HepG2 (cell line): ENCODE data around the gene ZDHHC14. TPM values are rescaled to one million over a fixed set of nuclear protein-coding genes. Genes with fewer than 3 reads are reported as not detected.

Experiments used
- AKAP8 ChIP-seq: sonication (generic); formaldehyde crosslinking; IDR thresholded peaks from 2 replicates; pipeline ENCODE4 v1.5.1; 2020; ENCODE audit warnings: mild to moderate bottlenecking, missing genetic modification reagents
- DPF2 ChIP-seq: sonication (generic); formaldehyde crosslinking; IDR thresholded peaks from 2 replicates; pipeline ENCODE4 v1.4.0; 2020; ENCODE audit warnings: mild to moderate bottlenecking, low read depth, missing genetic modification reagents, borderline replicate concordance
- GABPA ChIP-seq, 2 experiments: IDR thresholded peaks; 2 replicates each; pipeline ENCODE4 v1.6.1; 2011 to 2016; ENCODE audit warnings: low read depth in 2 of 2, low read length in 1 of 2, missing biosample characterization in 1 of 2, missing genetic modification characterization in 1 of 2
- GABPB1 ChIP-seq: IDR thresholded peaks from 2 replicates; pipeline ENCODE4 v1.6.1; 2016; ENCODE audit warnings: mild to moderate bottlenecking, missing genetic modification reagents, moderate library complexity, missing compliant biosample characterization
- NFIB ChIP-seq: sonication (generic); formaldehyde crosslinking; IDR thresholded peaks from 2 replicates; pipeline ENCODE4 v1.9.0; 2021; ENCODE audit warnings: missing genetic modification reagents, mild to moderate bottlenecking, borderline replicate concordance
- POLR2AphosphoS2 ChIP-seq: IDR thresholded peaks from 2 replicates; pipeline ENCODE4 v1.6.1; 2011; ENCODE audit warnings: low read depth, low read length, improper control_type of control experiment
- RXRA ChIP-seq: sonication (generic); formaldehyde crosslinking; IDR thresholded peaks from 2 replicates; pipeline ENCODE4 v1.5.1; 2020; ENCODE audit warnings: missing genetic modification reagents
- SMAD9 ChIP-seq: sonication (generic); formaldehyde crosslinking; IDR thresholded peaks from 2 replicates; pipeline ENCODE4 v1.5.1; 2020; ENCODE audit warnings: mild to moderate bottlenecking, missing genetic modification reagents
- STAG1 ChIP-seq: sonication (generic); formaldehyde crosslinking; IDR thresholded peaks from 2 replicates; pipeline ENCODE4 v1.4.0; 2020; ENCODE audit warnings: missing genetic modification reagents
- ZNF292 ChIP-seq: sonication (generic); formaldehyde crosslinking; IDR thresholded peaks from 2 replicates; pipeline ENCODE4 v1.8.1; 2022; ENCODE audit warnings: mild to moderate bottlenecking, low read depth, missing genetic modification reagents, borderline replicate concordance
- ZNF354B ChIP-seq: sonication (generic); formaldehyde crosslinking; IDR thresholded peaks from 2 replicates; pipeline ENCODE4 v1.8.0; 2022; ENCODE audit warnings: mild to moderate bottlenecking, missing genetic modification reagents
- ZNF432 ChIP-seq: sonication (generic); formaldehyde crosslinking; IDR thresholded peaks from 2 replicates; pipeline ENCODE4 v1.5.0; 2020; ENCODE audit warnings: missing genetic modification reagents, mild to moderate bottlenecking, borderline replicate concordance
- ZNF563 ChIP-seq: sonication (generic); formaldehyde crosslinking; IDR thresholded peaks from 2 replicates; pipeline ENCODE4 v1.8.0; 2022; ENCODE audit warnings: mild to moderate bottlenecking, moderate library complexity, missing genetic modification reagents
- ZNF883 ChIP-seq: sonication (generic); formaldehyde crosslinking; IDR thresholded peaks from 2 replicates; pipeline ENCODE4 v1.5.1; 2020; ENCODE audit warnings: mild to moderate bottlenecking, missing genetic modification reagents; ENCODE audit errors: not compliant biosample characterization
- polyA plus RNA-seq, 8 experiments: library from polyadenylated mRNA; depleted of rRNA in 3 of 8; stranded (reverse) in 7 of 8; unstranded in 1 of 8; fragments of >200 nt; fragmentation: Illumina TruSeq in 4 of 8; extraction: Trizol in 4 of 8; gene quantifications; 2 replicates each; pipeline versions ENCODE4 v1.2.1 to v1.2.3, GENCODE V29; 2011 to 2016; ENCODE audit warnings: low read depth in 4 of 8, missing spikeins in 1 of 8, mixed read lengths in 1 of 8; ENCODE audit not compliant: insufficient read depth in 1 of 8
- total RNA-seq, 5 experiments: library from RNA; depleted of rRNA; stranded (reverse); fragments of >200 nt; fragmentation: Illumina TruSeq; extraction: Trizol; gene quantifications; 2 replicates each; pipeline ENCODE4 v1.2.3, GENCODE V29; 2016; ENCODE audit warnings: low read depth in 1 of 5
- TF ChIP-seq, protein P1 (sequence below): sonication (generic); IDR thresholded peaks from 2 replicates; pipeline ENCODE4 v1.6.1; 2016; ENCODE audit warnings: low read depth, borderline replicate concordance
- TF ChIP-seq, protein P2 (sequence below): sonication (generic); formaldehyde crosslinking; IDR thresholded peaks from 2 replicates; pipeline ENCODE4 v1.4.0; 2020; ENCODE audit warnings: mild to moderate bottlenecking, missing genetic modification reagents
- TF ChIP-seq, protein P3 (sequence below): sonication (generic); formaldehyde crosslinking; IDR thresholded peaks from 2 replicates; pipeline ENCODE4 v1.9.0; 2021; ENCODE audit warnings: missing genetic modification reagents, borderline replicate concordance
- TF ChIP-seq, protein P4 (sequence below): sonication (generic); formaldehyde crosslinking; conservative IDR thresholded peaks from 2 replicates; pipeline ENCODE4 v1.4.0; 2020; ENCODE audit warnings: missing genetic modification reagents
- TF ChIP-seq, protein P5 (sequence below): sonication (generic); formaldehyde crosslinking; IDR thresholded peaks from 2 replicates; pipeline ENCODE4 v1.5.0; 2020; ENCODE audit warnings: mild to moderate bottlenecking, missing genetic modification reagents, moderate library complexity

The ZDHHC14 gene
- total and polyA plus RNA-seq, 2 of the 13 experiments (the other 11 are each of a cell fraction or from before 2014, with no cell fraction given) = 3.7 to 9.5 TPM

DNA sequence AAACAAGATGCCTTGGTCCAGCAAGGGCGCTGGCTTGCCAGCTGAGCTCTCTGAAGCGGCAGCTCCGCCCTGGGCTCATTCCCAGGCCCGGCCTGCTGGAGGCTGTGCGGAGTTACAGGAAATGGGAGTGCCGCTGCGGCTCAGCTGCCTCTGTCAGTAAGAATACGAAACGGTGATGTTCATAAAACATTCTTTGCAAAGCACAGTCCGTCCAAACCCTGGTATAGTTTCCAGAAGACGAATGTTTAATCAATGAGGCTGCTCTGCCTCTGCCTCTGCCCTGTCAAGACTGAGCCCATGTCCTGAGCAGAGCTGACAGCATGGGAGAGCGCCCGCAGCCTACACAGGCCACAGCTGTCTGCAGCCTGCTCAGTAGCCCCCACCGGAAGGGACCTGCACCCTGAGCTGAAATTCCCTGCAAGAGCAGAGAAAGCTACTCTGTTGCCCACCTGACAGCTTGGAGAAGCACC, 288.8 kb downstream of the ZDHHC14 start (continued):
- TF ChIP-seq ZNF292 (CRISPR knock-in tag) (peak; percentile 76; the same call in 1 of the 2 replicates), AKAP8 (CRISPR knock-in tag) (no peak), STAG1 (CRISPR knock-in tag) (peak; percentile 42), SMAD9 (CRISPR knock-in tag) (0 out of 2 replicates have a peak, but pooled peaks have one; percentile 16), ZNF354B (no peak), GABPB1 (CRISPR knock-in tag) (peak; percentile 32; the same call in 1 of the 2 replicates), NFIB (CRISPR knock-in tag) (no peak), POLR2AphosphoS2 (no peak), ZNF563 (CRISPR knock-in tag) (peak; percentile 19; the same call in 1 of the 2 replicates), GABPA (IDR thresholded peaks at IDR 0.05; ENCODE audit: low read depth, low read length) (no peak), GABPA (CRISPR knock-in tag; IDR thresholded peaks at IDR 0.05; ENCODE audit: low read depth) (0 out of 2 replicates have a peak, but pooled peaks have one; percentile 8), ZNF432 (CRISPR knock-in tag) (no peak), RXRA (CRISPR knock-in tag) (0 out of 2 replicates have a peak, but pooled peaks have one; percentile 24), DPF2 (CRISPR knock-in tag) (no peak), ZNF883 (peak; percentile 25)
- TF ChIP-seq, protein P1, sequence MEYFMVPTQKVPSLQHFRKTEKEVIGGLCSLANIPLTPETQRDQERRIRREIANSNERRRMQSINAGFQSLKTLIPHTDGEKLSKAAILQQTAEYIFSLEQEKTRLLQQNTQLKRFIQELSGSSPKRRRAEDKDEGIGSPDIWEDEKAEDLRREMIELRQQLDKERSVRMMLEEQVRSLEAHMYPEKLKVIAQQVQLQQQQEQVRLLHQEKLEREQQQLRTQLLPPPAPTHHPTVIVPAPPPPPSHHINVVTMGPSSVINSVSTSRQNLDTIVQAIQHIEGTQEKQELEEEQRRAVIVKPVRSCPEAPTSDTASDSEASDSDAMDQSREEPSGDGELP = peak; percentile 56; the same call in 1 of the 2 replicates
- TF ChIP-seq, protein P2, sequence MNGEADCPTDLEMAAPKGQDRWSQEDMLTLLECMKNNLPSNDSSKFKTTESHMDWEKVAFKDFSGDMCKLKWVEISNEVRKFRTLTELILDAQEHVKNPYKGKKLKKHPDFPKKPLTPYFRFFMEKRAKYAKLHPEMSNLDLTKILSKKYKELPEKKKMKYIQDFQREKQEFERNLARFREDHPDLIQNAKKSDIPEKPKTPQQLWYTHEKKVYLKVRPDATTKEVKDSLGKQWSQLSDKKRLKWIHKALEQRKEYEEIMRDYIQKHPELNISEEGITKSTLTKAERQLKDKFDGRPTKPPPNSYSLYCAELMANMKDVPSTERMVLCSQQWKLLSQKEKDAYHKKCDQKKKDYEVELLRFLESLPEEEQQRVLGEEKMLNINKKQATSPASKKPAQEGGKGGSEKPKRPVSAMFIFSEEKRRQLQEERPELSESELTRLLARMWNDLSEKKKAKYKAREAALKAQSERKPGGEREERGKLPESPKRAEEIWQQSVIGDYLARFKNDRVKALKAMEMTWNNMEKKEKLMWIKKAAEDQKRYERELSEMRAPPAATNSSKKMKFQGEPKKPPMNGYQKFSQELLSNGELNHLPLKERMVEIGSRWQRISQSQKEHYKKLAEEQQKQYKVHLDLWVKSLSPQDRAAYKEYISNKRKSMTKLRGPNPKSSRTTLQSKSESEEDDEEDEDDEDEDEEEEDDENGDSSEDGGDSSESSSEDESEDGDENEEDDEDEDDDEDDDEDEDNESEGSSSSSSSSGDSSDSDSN (CRISPR knock-in tag) = peak; percentile 46; the same call in 1 of the 2 replicates
- TF ChIP-seq, protein P3, sequence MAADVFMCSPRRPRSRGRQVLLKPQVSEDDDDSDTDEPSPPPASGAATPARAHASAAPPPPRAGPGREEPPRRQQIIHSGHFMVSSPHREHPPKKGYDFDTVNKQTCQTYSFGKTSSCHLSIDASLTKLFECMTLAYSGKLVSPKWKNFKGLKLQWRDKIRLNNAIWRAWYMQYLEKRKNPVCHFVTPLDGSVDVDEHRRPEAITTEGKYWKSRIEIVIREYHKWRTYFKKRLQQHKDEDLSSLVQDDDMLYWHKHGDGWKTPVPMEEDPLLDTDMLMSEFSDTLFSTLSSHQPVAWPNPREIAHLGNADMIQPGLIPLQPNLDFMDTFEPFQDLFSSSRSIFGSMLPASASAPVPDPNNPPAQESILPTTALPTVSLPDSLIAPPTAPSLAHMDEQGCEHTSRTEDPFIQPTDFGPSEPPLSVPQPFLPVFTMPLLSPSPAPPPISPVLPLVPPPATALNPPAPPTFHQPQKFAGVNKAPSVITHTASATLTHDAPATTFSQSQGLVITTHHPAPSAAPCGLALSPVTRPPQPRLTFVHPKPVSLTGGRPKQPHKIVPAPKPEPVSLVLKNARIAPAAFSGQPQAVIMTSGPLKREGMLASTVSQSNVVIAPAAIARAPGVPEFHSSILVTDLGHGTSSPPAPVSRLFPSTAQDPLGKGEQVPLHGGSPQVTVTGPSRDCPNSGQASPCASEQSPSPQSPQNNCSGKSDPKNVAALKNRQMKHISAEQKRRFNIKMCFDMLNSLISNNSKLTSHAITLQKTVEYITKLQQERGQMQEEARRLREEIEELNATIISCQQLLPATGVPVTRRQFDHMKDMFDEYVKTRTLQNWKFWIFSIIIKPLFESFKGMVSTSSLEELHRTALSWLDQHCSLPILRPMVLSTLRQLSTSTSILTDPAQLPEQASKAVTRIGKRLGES (CRISPR knock-in tag) = no peak
- TF ChIP-seq, protein P4, sequence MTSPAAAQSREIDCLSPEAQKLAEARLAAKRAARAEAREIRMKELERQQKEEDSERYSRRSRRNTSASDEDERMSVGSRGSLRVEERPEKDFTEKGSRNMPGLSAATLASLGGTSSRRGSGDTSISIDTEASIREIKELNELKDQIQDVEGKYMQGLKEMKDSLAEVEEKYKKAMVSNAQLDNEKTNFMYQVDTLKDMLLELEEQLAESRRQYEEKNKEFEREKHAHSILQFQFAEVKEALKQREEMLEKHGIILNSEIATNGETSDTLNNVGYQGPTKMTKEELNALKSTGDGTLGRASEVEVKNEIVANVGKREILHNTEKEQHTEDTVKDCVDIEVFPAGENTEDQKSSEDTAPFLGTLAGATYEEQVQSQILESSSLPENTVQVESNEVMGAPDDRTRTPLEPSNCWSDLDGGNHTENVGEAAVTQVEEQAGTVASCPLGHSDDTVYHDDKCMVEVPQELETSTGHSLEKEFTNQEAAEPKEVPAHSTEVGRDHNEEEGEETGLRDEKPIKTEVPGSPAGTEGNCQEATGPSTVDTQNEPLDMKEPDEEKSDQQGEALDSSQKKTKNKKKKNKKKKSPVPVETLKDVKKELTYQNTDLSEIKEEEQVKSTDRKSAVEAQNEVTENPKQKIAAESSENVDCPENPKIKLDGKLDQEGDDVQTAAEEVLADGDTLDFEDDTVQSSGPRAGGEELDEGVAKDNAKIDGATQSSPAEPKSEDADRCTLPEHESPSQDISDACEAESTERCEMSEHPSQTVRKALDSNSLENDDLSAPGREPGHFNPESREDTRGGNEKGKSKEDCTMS (CRISPR knock-in tag) = no peak
- TF ChIP-seq, protein P5, sequence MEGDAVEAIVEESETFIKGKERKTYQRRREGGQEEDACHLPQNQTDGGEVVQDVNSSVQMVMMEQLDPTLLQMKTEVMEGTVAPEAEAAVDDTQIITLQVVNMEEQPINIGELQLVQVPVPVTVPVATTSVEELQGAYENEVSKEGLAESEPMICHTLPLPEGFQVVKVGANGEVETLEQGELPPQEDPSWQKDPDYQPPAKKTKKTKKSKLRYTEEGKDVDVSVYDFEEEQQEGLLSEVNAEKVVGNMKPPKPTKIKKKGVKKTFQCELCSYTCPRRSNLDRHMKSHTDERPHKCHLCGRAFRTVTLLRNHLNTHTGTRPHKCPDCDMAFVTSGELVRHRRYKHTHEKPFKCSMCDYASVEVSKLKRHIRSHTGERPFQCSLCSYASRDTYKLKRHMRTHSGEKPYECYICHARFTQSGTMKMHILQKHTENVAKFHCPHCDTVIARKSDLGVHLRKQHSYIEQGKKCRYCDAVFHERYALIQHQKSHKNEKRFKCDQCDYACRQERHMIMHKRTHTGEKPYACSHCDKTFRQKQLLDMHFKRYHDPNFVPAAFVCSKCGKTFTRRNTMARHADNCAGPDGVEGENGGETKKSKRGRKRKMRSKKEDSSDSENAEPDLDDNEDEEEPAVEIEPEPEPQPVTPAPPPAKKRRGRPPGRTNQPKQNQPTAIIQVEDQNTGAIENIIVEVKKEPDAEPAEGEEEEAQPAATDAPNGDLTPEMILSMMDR (CRISPR knock-in tag) = peak; percentile 51
